ENCODE results near the gene TRIM31. TPM values are rescaled to one million over a fixed set of nuclear protein-coding genes. Genes with fewer than 3 reads are reported as not detected.

Gene TRIM31
- total and polyA plus RNA-seq, 2 donors (not counting 1 experiment from before 2014, with no cell fraction given), result not detected

DNA sequence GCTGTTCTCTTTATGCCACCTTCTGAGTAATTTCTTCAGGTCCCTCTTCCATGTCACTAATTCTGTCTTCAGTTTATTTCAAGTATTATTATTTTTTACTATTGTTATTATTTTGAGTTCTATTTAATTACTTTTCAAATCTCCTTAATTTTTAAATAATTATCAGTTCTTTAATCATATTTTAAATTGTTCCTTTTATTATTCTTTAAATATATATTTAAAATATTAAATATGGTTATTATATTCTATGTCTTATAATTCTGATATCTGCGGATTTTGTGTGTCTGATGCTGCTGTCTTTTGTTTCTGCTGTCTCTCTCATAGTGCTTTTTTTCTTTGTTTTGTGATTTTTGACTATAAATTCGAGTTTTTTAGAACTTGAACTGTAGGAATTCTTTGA is 49.6 kb downstream of the TRIM31 start:
- TF ChIP-seq, protein P1, sequence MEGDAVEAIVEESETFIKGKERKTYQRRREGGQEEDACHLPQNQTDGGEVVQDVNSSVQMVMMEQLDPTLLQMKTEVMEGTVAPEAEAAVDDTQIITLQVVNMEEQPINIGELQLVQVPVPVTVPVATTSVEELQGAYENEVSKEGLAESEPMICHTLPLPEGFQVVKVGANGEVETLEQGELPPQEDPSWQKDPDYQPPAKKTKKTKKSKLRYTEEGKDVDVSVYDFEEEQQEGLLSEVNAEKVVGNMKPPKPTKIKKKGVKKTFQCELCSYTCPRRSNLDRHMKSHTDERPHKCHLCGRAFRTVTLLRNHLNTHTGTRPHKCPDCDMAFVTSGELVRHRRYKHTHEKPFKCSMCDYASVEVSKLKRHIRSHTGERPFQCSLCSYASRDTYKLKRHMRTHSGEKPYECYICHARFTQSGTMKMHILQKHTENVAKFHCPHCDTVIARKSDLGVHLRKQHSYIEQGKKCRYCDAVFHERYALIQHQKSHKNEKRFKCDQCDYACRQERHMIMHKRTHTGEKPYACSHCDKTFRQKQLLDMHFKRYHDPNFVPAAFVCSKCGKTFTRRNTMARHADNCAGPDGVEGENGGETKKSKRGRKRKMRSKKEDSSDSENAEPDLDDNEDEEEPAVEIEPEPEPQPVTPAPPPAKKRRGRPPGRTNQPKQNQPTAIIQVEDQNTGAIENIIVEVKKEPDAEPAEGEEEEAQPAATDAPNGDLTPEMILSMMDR (conservative IDR thresholded peaks at IDR 0.05 in 1 of 2, IDR thresholded peaks at IDR 0.05 in 1 of 2; ENCODE audit: low read depth in 1 of 2, low read length in 2 of 2), result no peak
- TF ChIP-seq EZH2 (IDR thresholded peaks at IDR 0.05; ENCODE audit: low read length, missing control alignments), result no peak
- Histone ChIP-seq H3K4me2 (ENCODE audit: extremely low read depth, insufficient read depth, low read length) (no peak overlapping the region), H3K36me3 (ENCODE audit: control insufficient read depth, insufficient read depth, low read length) (no peaks in the 10 kb centered on the region), H4K20me1 (ENCODE audit: control insufficient read depth, extremely low read depth, insufficient read depth, low read length) (no peaks in the 10 kb centered on the region), H3K27me3 (ENCODE audit: control insufficient read depth, insufficient read depth, low read length) (no peaks in the 10 kb centered on the region), H3K27ac (ENCODE audit: insufficient read depth, low read length) (no peak overlapping the region), H3K4me1 (ENCODE audit: control insufficient read depth, extremely low read depth, insufficient read depth, low read length) (peaks cover 13% of the 10 kb centered on the region), H3K79me2 (ENCODE audit: control insufficient read depth, insufficient read depth, low read length) (peaks cover 33% of the 10 kb centered on the region), H3K9ac (ENCODE audit: insufficient read depth, low read length) (no peak overlapping the region), H3K4me3 (replicated peaks in 1 of 4; ENCODE audit: control extremely low read depth in 1 of 4, insufficient read depth in 1 of 4, low read depth in 3 of 4, low read length in 4 of 4) (no peak overlapping the region), H2AFZ (ENCODE audit: low read length) (no peak overlapping the region), H3K9me3 (ENCODE audit: control insufficient read depth, insufficient read depth, low read depth, low read length) (no peaks in the 10 kb centered on the region)
- no peak for DNase-seq (ENCODE audit: low read depth in 2 of 2)

DNA sequence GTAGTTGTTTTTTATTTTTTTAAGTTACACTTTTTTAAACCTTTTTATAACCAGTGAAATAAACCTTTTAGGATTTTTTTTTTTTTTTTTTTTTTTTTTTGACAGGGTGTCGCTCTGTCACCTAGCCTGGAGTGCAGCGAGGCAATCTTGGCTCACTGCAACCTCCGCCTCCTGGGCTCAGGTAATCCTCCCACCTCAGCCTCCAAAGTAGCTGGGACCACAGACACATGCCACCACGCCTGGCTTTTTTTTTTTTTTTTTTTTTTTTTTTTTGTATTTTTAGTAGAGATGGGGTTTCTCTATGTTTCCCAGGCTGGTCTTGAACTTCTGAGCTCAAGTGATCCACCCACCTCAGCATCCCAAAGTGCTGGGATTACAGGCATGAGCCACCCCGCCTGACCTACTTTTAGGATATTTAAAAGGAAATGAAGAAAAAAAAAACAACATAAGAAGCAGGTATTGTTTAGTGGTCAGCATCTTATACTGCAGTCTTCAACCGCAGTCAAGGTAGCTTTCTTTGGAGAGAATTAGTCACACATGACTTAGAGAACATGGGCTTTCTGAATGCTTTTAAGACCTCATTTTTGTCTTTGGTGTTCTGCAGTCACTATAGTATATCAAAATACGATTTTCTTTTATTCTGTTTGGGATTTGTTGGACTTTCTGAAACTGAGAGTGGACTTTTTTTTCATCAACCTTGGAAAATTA is 50.3 kb downstream of the TRIM31 start:
- peak overlapping the region; percentile 96 for H3K4me2 ChIP-seq (ENCODE audit: extremely low read depth, insufficient read depth, low read length)
- no peak overlapping the region for H3K9ac ChIP-seq (ENCODE audit: insufficient read depth, low read length)
- peak overlapping the region in 3 of 4 experiments; percentile 77 to 99 (median 89) for H3K4me3 ChIP-seq (replicated peaks in 1 of 4; ENCODE audit: control extremely low read depth in 1 of 4, insufficient read depth in 1 of 4, low read depth in 3 of 4, low read length in 4 of 4)
- H3K4me1 ChIP-seq (ENCODE audit: control insufficient read depth, extremely low read depth, insufficient read depth, low read length), result peaks cover 9% of the 10 kb centered on the region
- H3K27me3 ChIP-seq (ENCODE audit: control insufficient read depth, insufficient read depth, low read length), result no peaks in the 10 kb centered on the region
- peaks cover 26% of the 10 kb centered on the region for H3K79me2 ChIP-seq (ENCODE audit: control insufficient read depth, insufficient read depth, low read length)
- no peaks in the 10 kb centered on the region for H4K20me1 ChIP-seq (ENCODE audit: control insufficient read depth, extremely low read depth, insufficient read depth, low read length)
- no peaks in the 10 kb centered on the region for H3K36me3 ChIP-seq (ENCODE audit: control insufficient read depth, insufficient read depth, low read length)
- H3K9me3 ChIP-seq (ENCODE audit: control insufficient read depth, insufficient read depth, low read depth, low read length), result no peaks in the 10 kb centered on the region
- TF ChIP-seq, protein P1 (conservative IDR thresholded peaks at IDR 0.05 in 1 of 2, IDR thresholded peaks at IDR 0.05 in 1 of 2; ENCODE audit: low read depth in 1 of 2, low read length in 2 of 2), result no peak
- TF ChIP-seq EZH2 (IDR thresholded peaks at IDR 0.05; ENCODE audit: low read length, missing control alignments), result no peak
- no peak overlapping the region for H2AFZ ChIP-seq (ENCODE audit: low read length)
- H3K27ac ChIP-seq (ENCODE audit: insufficient read depth, low read length), result no peak overlapping the region
- DNase-seq (ENCODE audit: low read depth in 2 of 2), result no peak

DNA sequence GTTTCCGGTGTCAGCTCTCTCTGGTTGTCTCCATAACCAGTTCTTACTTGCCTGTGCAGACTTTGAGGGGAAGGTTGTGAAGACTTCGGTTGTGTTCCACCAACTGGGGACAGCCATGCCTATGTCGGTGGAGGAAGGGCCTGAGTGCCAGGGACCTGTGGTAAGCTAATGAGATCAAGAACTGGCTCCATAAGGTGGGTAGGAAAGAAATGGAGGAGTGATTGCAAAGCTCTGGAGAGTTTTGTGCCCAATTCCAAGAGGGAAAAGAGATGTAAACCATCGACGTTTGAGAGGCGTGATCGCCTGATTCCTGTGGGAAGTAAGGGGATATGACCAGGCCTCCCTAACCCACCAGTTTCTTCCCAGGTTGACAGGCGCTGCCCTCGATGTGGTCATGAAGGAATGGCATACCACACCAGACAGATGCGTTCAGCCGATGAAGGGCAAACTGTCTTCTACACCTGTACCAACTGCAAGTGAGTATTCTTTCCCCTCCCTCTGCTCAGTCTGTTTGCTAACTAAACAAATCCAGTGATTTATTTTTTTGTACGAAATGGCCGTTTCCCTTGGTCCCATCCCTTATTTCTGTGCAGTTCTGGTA is 50.9 kb downstream of the TRIM31 start:
- peak in 1 of 2 donors; percentile 32 for DNase-seq (ENCODE audit: low read depth in 2 of 2)
- Histone ChIP-seq H3K27me3 (ENCODE audit: control insufficient read depth, insufficient read depth, low read length) (no peaks in the 10 kb centered on the region), H2AFZ (ENCODE audit: low read length) (peak overlapping the region; percentile 96), H3K4me2 (ENCODE audit: extremely low read depth, insufficient read depth, low read length) (peak overlapping the region; percentile 96), H3K9me3 (ENCODE audit: control insufficient read depth, insufficient read depth, low read depth, low read length) (no peaks in the 10 kb centered on the region), H3K9ac (ENCODE audit: insufficient read depth, low read length) (peak overlapping the region; percentile 62), H3K4me1 (ENCODE audit: control insufficient read depth, extremely low read depth, insufficient read depth, low read length) (peaks cover 8% of the 10 kb centered on the region), H3K4me3 (replicated peaks in 1 of 4; ENCODE audit: control extremely low read depth in 1 of 4, insufficient read depth in 1 of 4, low read depth in 3 of 4, low read length in 4 of 4) (peak overlapping the region; percentile 54 to 99 (median 83)), H3K36me3 (ENCODE audit: control insufficient read depth, insufficient read depth, low read length) (no peaks in the 10 kb centered on the region), H3K27ac (ENCODE audit: insufficient read depth, low read length) (peak overlapping the region; percentile 82), H4K20me1 (ENCODE audit: control insufficient read depth, extremely low read depth, insufficient read depth, low read length) (no peaks in the 10 kb centered on the region), H3K79me2 (ENCODE audit: control insufficient read depth, insufficient read depth, low read length) (peaks cover 22% of the 10 kb centered on the region)
- TF ChIP-seq, protein P1 (conservative IDR thresholded peaks at IDR 0.05 in 1 of 2, IDR thresholded peaks at IDR 0.05 in 1 of 2; ENCODE audit: low read depth in 1 of 2, low read length in 2 of 2), result no peak
- TF ChIP-seq EZH2 (IDR thresholded peaks at IDR 0.05; ENCODE audit: low read length, missing control alignments), result no peak

All from fibroblast of lung (primary cell).